HL-60 (cell line): ENCODE results near the gene DCDC2C.

Experiments used
- DNase-seq, 2 experiments: peaks; one replicate each; pipeline ENCODE4 v3.0.0-alpha.2; 2010 to 2020; ENCODE audit warnings: low read depth in 1 of 2, low spot score in 1 of 2
- H3K27ac ChIP-seq: fragments of 250-450 bp; sonication (Bioruptor Pico); replicated peaks from 2 replicates; pipeline ENCODE4 v1.5.1; 2020; ENCODE audit warnings: mild to moderate bottlenecking, moderate library complexity
- H3K27me3 ChIP-seq: fragments of 250-450 bp; sonication (Bioruptor Pico); 2 replicates; pipeline ENCODE4 v1.5.1; 2021; ENCODE audit warnings: mild to moderate bottlenecking, moderate library complexity; ENCODE audit not compliant: insufficient read depth, poor library complexity, severe bottlenecking
- H3K4me3 ChIP-seq: replicated peaks from 2 replicates; pipeline ENCODE4 v1.5.1; 2011; ENCODE audit warnings: mild to moderate bottlenecking, control low read depth, low read length; ENCODE audit not compliant: insufficient read depth
- GABPA ChIP-seq: IDR thresholded peaks from 2 replicates; pipeline ENCODE4 v1.6.1; 2012; ENCODE audit warnings: low read depth
- POLR2AphosphoS5 ChIP-seq: IDR thresholded peaks from 2 replicates; pipeline ENCODE4 v1.6.1; 2012; ENCODE audit warnings: low read depth
- SPI1 ChIP-seq: IDR thresholded peaks from 2 replicates; pipeline ENCODE4 v1.6.1; 2012; ENCODE audit warnings: low read depth, mild to moderate bottlenecking, borderline replicate concordance
- TF ChIP-seq, protein P1 (sequence below): IDR thresholded peaks from one replicate; pipeline ENCODE4 v1.5.1; 2011; ENCODE audit warnings: low read length, control low read depth, inconsistent platforms; ENCODE audit not compliant: insufficient read depth
- TF ChIP-seq, protein P2 (sequence below): IDR thresholded peaks from 2 replicates; pipeline ENCODE4 v1.6.1; 2012; ENCODE audit warnings: low read depth; ENCODE audit not compliant: insufficient replicate concordance

The DCDC2C gene

GRCh38 chr2:3777966-3778365 is 74.6 kb downstream of the DCDC2C start:
- Histone ChIP-seq H3K27ac (no peak overlapping the region), H3K4me3 (no peak overlapping the region), H3K27me3 (peaks cover 3% of the 10 kb centered on the region)
- no peak for TF ChIP-seq SPI1
- TF ChIP-seq, protein P1, sequence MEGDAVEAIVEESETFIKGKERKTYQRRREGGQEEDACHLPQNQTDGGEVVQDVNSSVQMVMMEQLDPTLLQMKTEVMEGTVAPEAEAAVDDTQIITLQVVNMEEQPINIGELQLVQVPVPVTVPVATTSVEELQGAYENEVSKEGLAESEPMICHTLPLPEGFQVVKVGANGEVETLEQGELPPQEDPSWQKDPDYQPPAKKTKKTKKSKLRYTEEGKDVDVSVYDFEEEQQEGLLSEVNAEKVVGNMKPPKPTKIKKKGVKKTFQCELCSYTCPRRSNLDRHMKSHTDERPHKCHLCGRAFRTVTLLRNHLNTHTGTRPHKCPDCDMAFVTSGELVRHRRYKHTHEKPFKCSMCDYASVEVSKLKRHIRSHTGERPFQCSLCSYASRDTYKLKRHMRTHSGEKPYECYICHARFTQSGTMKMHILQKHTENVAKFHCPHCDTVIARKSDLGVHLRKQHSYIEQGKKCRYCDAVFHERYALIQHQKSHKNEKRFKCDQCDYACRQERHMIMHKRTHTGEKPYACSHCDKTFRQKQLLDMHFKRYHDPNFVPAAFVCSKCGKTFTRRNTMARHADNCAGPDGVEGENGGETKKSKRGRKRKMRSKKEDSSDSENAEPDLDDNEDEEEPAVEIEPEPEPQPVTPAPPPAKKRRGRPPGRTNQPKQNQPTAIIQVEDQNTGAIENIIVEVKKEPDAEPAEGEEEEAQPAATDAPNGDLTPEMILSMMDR: no peak
- TF ChIP-seq, protein P2, sequence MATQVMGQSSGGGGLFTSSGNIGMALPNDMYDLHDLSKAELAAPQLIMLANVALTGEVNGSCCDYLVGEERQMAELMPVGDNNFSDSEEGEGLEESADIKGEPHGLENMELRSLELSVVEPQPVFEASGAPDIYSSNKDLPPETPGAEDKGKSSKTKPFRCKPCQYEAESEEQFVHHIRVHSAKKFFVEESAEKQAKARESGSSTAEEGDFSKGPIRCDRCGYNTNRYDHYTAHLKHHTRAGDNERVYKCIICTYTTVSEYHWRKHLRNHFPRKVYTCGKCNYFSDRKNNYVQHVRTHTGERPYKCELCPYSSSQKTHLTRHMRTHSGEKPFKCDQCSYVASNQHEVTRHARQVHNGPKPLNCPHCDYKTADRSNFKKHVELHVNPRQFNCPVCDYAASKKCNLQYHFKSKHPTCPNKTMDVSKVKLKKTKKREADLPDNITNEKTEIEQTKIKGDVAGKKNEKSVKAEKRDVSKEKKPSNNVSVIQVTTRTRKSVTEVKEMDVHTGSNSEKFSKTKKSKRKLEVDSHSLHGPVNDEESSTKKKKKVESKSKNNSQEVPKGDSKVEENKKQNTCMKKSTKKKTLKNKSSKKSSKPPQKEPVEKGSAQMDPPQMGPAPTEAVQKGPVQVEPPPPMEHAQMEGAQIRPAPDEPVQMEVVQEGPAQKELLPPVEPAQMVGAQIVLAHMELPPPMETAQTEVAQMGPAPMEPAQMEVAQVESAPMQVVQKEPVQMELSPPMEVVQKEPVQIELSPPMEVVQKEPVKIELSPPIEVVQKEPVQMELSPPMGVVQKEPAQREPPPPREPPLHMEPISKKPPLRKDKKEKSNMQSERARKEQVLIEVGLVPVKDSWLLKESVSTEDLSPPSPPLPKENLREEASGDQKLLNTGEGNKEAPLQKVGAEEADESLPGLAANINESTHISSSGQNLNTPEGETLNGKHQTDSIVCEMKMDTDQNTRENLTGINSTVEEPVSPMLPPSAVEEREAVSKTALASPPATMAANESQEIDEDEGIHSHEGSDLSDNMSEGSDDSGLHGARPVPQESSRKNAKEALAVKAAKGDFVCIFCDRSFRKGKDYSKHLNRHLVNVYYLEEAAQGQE: no peak
- no peak for TF ChIP-seq POLR2AphosphoS5
- no peak for TF ChIP-seq GABPA
- no peak for DNase-seq

DNA sequence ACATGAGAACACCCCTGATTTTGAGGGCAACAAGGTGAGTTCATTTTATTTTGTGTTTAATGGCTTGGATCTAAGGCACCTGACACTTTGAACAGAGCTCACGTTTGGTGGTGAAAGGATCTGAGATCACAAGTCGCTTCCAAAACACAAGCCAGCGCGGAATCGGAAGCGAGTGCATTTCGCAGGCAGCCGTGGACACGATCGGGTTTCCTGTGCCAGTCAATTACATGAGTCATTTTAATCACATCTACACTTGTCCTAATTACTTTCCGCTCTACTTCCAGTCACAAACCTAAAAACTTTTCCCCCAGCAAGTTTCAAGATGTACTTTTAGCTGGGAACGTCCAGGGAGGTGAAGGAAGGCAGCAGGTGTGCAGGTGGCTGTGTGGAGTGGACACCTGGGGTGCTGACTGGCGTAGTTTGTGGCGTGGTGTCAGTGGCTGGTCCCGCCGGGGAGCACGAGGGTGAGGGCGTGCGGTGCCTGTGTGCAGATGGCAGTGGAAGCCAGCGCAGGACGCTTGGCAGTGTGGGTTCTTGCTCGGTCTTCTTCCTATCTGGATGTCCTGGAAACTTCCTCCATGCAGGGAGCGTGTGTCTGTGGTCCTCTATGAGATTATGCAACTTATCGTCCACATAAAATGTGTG is 75.6 kb downstream of the DCDC2C start:
- H3K27me3 ChIP-seq: peaks cover 3% of the 10 kb centered on the region
- no peak for DNase-seq
- TF ChIP-seq, protein P2: no peak
- no peak for TF ChIP-seq SPI1
- TF ChIP-seq GABPA: no peak
- TF ChIP-seq, protein P1: no peak
- TF ChIP-seq POLR2AphosphoS5: no peak
- no peak overlapping the region for H3K27ac ChIP-seq
- H3K4me3 ChIP-seq: no peak overlapping the region

GRCh38 chr2:3779496-3780049 is 76.2 kb downstream of the DCDC2C start:
- H3K27ac ChIP-seq: no peak overlapping the region
- no peak for DNase-seq
- no peak overlapping the region for H3K4me3 ChIP-seq
- TF ChIP-seq, protein P2: no peak
- TF ChIP-seq, protein P1: no peak
- peaks cover 3% of the 10 kb centered on the region for H3K27me3 ChIP-seq
